ENCODE measurements around the gene CTU2. TPM values are rescaled to one million over a fixed set of nuclear protein-coding genes. Genes with fewer than 3 reads are reported as not detected.

CTU2 gene
- polyA plus RNA-seq, 1 donor from 2014 or later: 26.3 TPM

- H3K36me3 ChIP-seq (ENCODE audit: insufficient read depth, low read length): no peaks in the 10 kb centered on the region
- H3K9me2 ChIP-seq (ENCODE audit: insufficient read depth, low read length): no peaks in the 10 kb centered on the region
- H3F3A ChIP-seq (ENCODE audit: insufficient read depth, low read length, poor library complexity, severe bottlenecking): no peaks in the 10 kb centered on the region
- no peak overlapping the region for H3K9ac ChIP-seq (ENCODE audit: low read length)
- H3K27me3 ChIP-seq (ENCODE audit: insufficient read depth, low read depth, low read length): no peaks in the 10 kb centered on the region
- H3K4me3 ChIP-seq (ENCODE audit: low read length): no peak overlapping the region
- H4K20me1 ChIP-seq (ENCODE audit: insufficient read depth): no peaks in the 10 kb centered on the region
- no peaks in the 10 kb centered on the region for H3K9me3 ChIP-seq (ENCODE audit: low read length)
- no peak for TF ChIP-seq RAD21 (conservative IDR thresholded peaks at IDR 0.05)
- TF ChIP-seq EP300 (conservative IDR thresholded peaks at IDR 0.05; ENCODE audit: poor library complexity, severe bottlenecking): no peak
- TF ChIP-seq CTCF (IDR thresholded peaks at IDR 0.05; ENCODE audit: poor library complexity, severe bottlenecking): no peak
- TF ChIP-seq REST (IDR thresholded peaks at IDR 0.05; ENCODE audit: borderline replicate concordance): no peak
- no peak for TF ChIP-seq MXI1 (conservative IDR thresholded peaks at IDR 0.05; ENCODE audit: poor library complexity, severe bottlenecking)
- TF ChIP-seq POLR2AphosphoS5 (IDR thresholded peaks at IDR 0.05): no peak
- TF ChIP-seq SMC3 (conservative IDR thresholded peaks at IDR 0.05; ENCODE audit: poor library complexity): no peak
- no peak for TF ChIP-seq TAF1 (IDR thresholded peaks at IDR 0.05; ENCODE audit: low read depth)
- TF ChIP-seq EZH2 (IDR thresholded peaks at IDR 0.05; ENCODE audit: borderline replicate concordance, insufficient read depth, low read length, poor library complexity, severe bottlenecking): no peak
- no peak overlapping the region for H2AFZ ChIP-seq (ENCODE audit: low read depth, low read length)
- no peak overlapping the region for H3K4me2 ChIP-seq (ENCODE audit: low read length)
- H3K27ac ChIP-seq (ENCODE audit: low read length): no peak overlapping the region
- H3K79me2 ChIP-seq (replicated peaks; ENCODE audit: insufficient read depth, low read length): no peaks in the 10 kb centered on the region
These were observed 10.3 kb downstream of the CTU2 start for GRCh38 chr16:88716601-88717001.

GRCh38 chr16:88718178-88718577 lies 11.9 kb downstream of the CTU2 start:
- no peaks in the 10 kb centered on the region for H3K79me2 ChIP-seq (replicated peaks; ENCODE audit: insufficient read depth, low read length)
- no peaks in the 10 kb centered on the region for H3K9me3 ChIP-seq (ENCODE audit: low read length)
- no peak overlapping the region for H3K4me3 ChIP-seq (ENCODE audit: low read length)
- H3K9ac ChIP-seq (ENCODE audit: low read length): no peak overlapping the region
- H3K36me3 ChIP-seq (ENCODE audit: insufficient read depth, low read length): no peaks in the 10 kb centered on the region
- H3K27me3 ChIP-seq (ENCODE audit: insufficient read depth, low read depth, low read length): no peaks in the 10 kb centered on the region
- H3K9me2 ChIP-seq (ENCODE audit: insufficient read depth, low read length): no peaks in the 10 kb centered on the region
- H3F3A ChIP-seq (ENCODE audit: insufficient read depth, low read length, poor library complexity, severe bottlenecking): no peaks in the 10 kb centered on the region
- no peak overlapping the region for H3K4me2 ChIP-seq (ENCODE audit: low read length)
- no peak overlapping the region for H2AFZ ChIP-seq (ENCODE audit: low read depth, low read length)
- TF ChIP-seq TAF1 (IDR thresholded peaks at IDR 0.05; ENCODE audit: low read depth) (no peak), MXI1 (conservative IDR thresholded peaks at IDR 0.05; ENCODE audit: poor library complexity, severe bottlenecking) (no peak), REST (IDR thresholded peaks at IDR 0.05; ENCODE audit: borderline replicate concordance) (no peak), CTCF (IDR thresholded peaks at IDR 0.05; ENCODE audit: poor library complexity, severe bottlenecking) (no peak), EZH2 (IDR thresholded peaks at IDR 0.05; ENCODE audit: borderline replicate concordance, insufficient read depth, low read length, poor library complexity, severe bottlenecking) (no peak), EP300 (conservative IDR thresholded peaks at IDR 0.05; ENCODE audit: poor library complexity, severe bottlenecking) (no peak), RAD21 (conservative IDR thresholded peaks at IDR 0.05) (no peak), SMC3 (conservative IDR thresholded peaks at IDR 0.05; ENCODE audit: poor library complexity) (no peak)
- no peaks in the 10 kb centered on the region for H4K20me1 ChIP-seq (ENCODE audit: insufficient read depth)
- no peak overlapping the region for H3K27ac ChIP-seq (ENCODE audit: low read length)

All from neural cell (in vitro differentiated cells).